Measurements from ENCODE around the gene SMDT1. TPM values are rescaled to one million over a fixed set of nuclear protein-coding genes. Genes with fewer than 3 reads are reported as not detected.

Gene SMDT1
- total and polyA plus RNA-seq, 2 donors (not counting 3 experiments of a cell fraction or from before 2014, with no cell fraction given): 61.2 to 74.2 TPM

GRCh38 chr22:42064629-42065028, 14.9 kb upstream of the SMDT1 start:
- BruUV-seq (replicated peaks): no TSS peak
- Histone ChIP-seq H3K9ac (replicated peaks; ENCODE audit: extremely low read depth, insufficient read depth, low read length) (no peak overlapping the region), H3K4me1 (ENCODE audit: control insufficient read depth, extremely low read depth, insufficient read depth, low read length) (peaks cover 1% of the 10 kb centered on the region), H3K9me3 (replicated peaks; ENCODE audit: control insufficient read depth, insufficient read depth, low read length) (no peaks in the 10 kb centered on the region), H3K27ac (ENCODE audit: insufficient read depth, low read depth, low read length) (no peak overlapping the region), H3K4me2 (ENCODE audit: insufficient read depth, low read length) (no peak overlapping the region), H3K9me1 (replicated peaks; ENCODE audit: control insufficient read depth, extremely low read depth, insufficient read depth, low read length) (no peaks in the 10 kb centered on the region), H2AFZ (ENCODE audit: low read depth, low read length) (no peak overlapping the region), H4K20me1 (replicated peaks; ENCODE audit: control insufficient read depth, extremely low read depth, insufficient read depth, low read length) (no peaks in the 10 kb centered on the region), H3K36me3 (ENCODE audit: control insufficient read depth in 2 of 2, extremely low read depth in 1 of 2, insufficient read depth in 2 of 2, low read length in 2 of 2) (peaks cover 4 to 8% of the 10 kb centered on the region in 2 experiments), H3K79me2 (ENCODE audit: control insufficient read depth, insufficient read depth, low read length) (no peaks in the 10 kb centered on the region), H3K4me3 (replicated peaks in 1 of 3; ENCODE audit: insufficient read depth in 1 of 3, low read depth in 1 of 3, low read length in 3 of 3) (no peak overlapping the region), H3K27me3 (ENCODE audit: control insufficient read depth in 2 of 2, insufficient read depth in 2 of 2, low read length in 2 of 2) (no peaks in the 10 kb centered on the region)
- TF ChIP-seq EZH2 (IDR thresholded peaks at IDR 0.05; ENCODE audit: borderline replicate concordance, low read depth, low read length, severe bottlenecking): no peak
- FAIRE-seq (no peak), DNase-seq (ENCODE audit: low read depth, low spot score) (no peak)
- dilution Hi-C loops (cut with MboI; ENCODE audit: extremely low pct_ligation_motif_present, low sequenced_read_pairs): no loop called here
- ChIA-PET POLR2A (no interaction called here), CTCF (interaction anchor here (1.0 kb wide), 1 partner anchor 27 kb away, joined by 3 read pairs; no protein-coding TSS in a partner anchor)
- intact Hi-C loops (cut with micrococcal nuclease): no loop called here

- H3K9me1 ChIP-seq (replicated peaks; ENCODE audit: control insufficient read depth, extremely low read depth, insufficient read depth, low read length): no peaks in the 10 kb centered on the region
- no TSS peak for BruUV-seq (replicated peaks)
- H2AFZ ChIP-seq (ENCODE audit: low read depth, low read length): no peak overlapping the region
- peaks cover 2% of the 10 kb centered on the region for H3K79me2 ChIP-seq (ENCODE audit: control insufficient read depth, insufficient read depth, low read length)
- peaks cover 0 to under 1% of the 10 kb centered on the region in 2 experiments for H3K36me3 ChIP-seq (ENCODE audit: control insufficient read depth in 2 of 2, extremely low read depth in 1 of 2, insufficient read depth in 2 of 2, low read length in 2 of 2)
- intact Hi-C loops (cut with micrococcal nuclease): no loop called here
- CTCF ChIA-PET: interaction anchor here (1.0 kb wide), 1 partner anchor 26 kb away, joined by 3 read pairs; no protein-coding TSS in a partner anchor
- H3K27me3 ChIP-seq (ENCODE audit: control insufficient read depth in 2 of 2, insufficient read depth in 2 of 2, low read length in 2 of 2): no peaks in the 10 kb centered on the region
- no peak overlapping the region for H3K4me2 ChIP-seq (ENCODE audit: insufficient read depth, low read length)
- POLR2A ChIA-PET: no interaction called here
- dilution Hi-C loops (cut with MboI; ENCODE audit: extremely low pct_ligation_motif_present, low sequenced_read_pairs): no loop called here
- no peak overlapping the region for H3K9ac ChIP-seq (replicated peaks; ENCODE audit: extremely low read depth, insufficient read depth, low read length)
- DNase-seq (ENCODE audit: low read depth, low spot score) (no peak), FAIRE-seq (no peak)
- no peaks in the 10 kb centered on the region for H3K9me3 ChIP-seq (replicated peaks; ENCODE audit: control insufficient read depth, insufficient read depth, low read length)
- TF ChIP-seq MYC (IDR thresholded peaks at IDR 0.05; ENCODE audit: low read depth, low read length): no peak
- H3K27ac ChIP-seq (ENCODE audit: insufficient read depth, low read depth, low read length): no peak overlapping the region
- H3K4me3 ChIP-seq (replicated peaks in 1 of 3; ENCODE audit: insufficient read depth in 1 of 3, low read depth in 1 of 3, low read length in 3 of 3): no peak overlapping the region
- peaks cover 7% of the 10 kb centered on the region for H3K4me1 ChIP-seq (ENCODE audit: control insufficient read depth, extremely low read depth, insufficient read depth, low read length)
- no peaks in the 10 kb centered on the region for H4K20me1 ChIP-seq (replicated peaks; ENCODE audit: control insufficient read depth, extremely low read depth, insufficient read depth, low read length)
Measured at GRCh38 chr22:42065438-42066125, 13.9 kb upstream of the SMDT1 start.
